DMS79 (cell line): ENCODE measurements around the gene PCDHGB1.
"Not testable (repeated sequence)": the region's sequence is repeated elsewhere in the genome, so short reads cannot be mapped to it uniquely, and the experiment has no call there.

ENCODE experiments used
- DNase-seq: peaks from one replicate; lab custom pipeline; 2025; lab: John Stamatoyannopoulos, UW

The PCDHGB1 gene

DNA sequence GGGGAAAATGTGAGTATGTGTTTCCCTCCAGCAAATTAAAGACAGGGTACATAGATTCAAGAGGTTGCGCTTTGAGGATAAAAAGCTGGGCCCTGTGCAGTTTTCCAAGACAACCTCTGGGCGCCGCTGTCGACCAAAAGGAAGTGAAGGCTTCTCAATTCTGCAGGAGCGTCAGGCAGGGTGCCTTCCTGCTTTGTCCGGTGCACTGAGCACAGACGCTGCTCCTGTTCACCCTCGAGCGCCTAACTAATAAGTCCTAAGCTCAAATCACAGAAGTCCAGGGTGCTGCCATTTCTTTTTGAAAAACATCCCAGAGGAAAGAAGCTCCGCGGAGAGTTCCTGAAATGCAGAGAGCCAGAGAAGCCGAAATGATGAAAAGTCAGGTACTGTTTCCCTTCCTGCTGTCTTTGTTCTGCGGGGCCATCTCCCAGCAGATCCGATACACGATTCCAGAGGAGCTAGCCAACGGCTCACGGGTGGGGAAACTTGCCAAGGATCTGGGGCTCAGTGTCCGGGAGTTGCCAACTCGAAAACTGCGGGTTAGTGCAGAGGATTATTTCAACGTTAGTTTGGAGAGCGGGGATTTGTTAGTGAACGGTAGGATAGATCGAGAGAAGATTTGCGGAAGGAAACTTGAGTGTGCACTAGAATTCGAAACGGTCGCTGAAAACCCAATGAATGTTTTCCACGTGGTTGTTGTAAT, at the start of gene PCDHGB1:
PCDHGB1 (plus strand) TSS at position 183 of the 703 bp plus-strand sequence; CDS start at position 345, 162 bp downstream.
- no peak for DNase-seq

DNA sequence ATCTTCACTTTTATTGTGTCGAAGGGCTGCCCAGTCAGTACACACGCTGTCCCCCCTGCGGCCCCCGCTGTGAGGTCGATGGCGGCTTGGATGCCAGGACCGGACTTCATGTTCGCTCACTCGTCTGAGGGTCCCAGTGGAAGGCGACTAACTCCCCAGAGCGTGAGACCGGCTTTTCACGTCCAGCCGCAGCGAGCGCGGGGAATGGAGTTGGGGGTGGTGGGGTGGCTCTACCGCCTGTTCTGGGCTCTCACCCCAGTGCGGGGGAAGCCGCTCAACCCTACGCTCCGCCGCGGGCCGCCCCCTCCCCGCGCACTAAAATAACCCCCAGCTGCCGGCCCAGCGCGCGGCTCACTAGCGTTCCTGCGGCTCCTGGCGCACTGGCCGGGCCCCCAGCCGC, 46.1 kb upstream of the PCDHGB1 start, which contains the start of gene SLC25A2:
SLC25A2 (minus strand) TSS at position 294 of the 400 bp plus-strand sequence; CDS start at position 110, 184 bp downstream.
- no peak for DNase-seq

DNA sequence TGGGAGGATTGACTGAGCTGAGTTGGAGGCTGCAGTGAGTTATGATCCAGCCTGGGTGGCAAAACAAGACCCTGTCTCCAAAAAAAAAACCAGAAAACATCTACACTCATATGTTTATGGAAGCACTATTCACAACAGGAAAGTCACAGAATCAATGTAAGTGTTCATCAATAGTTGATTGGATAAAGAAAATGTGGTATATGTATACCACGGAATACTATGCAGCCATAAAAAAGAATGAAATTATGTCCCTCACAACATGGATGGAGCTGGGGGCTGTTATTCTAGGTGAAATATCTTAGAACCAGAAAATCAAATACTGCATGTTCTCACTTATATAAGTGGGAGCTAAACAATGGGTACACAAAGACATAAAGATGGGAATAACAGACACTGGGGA, 43.3 kb upstream of the PCDHGB1 start:
- DNase-seq: no peak

DNA sequence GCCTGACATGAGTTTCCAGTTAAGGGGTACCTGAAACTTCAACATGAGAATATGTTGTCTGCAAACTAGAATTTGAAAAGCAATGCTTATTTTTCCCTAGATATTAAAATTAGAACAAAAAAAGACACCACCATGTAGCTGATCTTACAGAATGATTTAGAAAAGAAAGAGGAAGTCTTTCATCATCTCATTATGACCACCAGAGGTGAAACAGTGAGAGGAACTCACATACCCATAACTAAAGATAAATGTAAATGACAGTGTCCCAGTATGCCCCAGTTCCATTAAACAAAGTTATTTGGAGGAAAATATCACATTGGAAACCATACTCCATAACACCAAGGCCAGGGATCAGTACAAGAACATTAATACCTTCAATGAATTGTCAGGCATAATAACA, 36.2 kb upstream of the PCDHGB1 start:
- no peak for DNase-seq

DNA sequence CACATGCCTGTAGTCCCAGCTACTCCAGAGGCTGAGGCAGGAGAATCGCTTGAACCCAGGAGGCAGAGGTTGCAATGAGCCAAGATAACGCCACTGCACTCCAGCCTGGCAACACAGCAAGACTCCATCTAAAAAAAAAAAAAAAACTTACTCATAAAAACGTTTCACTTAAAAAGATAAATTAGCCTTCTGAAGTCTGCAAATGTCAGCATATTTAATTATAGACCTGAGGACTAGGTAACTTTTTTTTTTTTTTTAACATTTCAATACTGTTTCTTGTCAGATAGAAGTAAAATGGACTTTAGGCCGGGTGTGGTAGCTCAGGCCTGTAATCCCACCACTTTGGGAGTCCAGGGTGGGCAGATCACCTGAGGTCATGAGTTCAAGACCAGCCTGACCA, 32.9 kb upstream of the PCDHGB1 start:
- DNase-seq: not testable (repeated sequence)

DNA sequence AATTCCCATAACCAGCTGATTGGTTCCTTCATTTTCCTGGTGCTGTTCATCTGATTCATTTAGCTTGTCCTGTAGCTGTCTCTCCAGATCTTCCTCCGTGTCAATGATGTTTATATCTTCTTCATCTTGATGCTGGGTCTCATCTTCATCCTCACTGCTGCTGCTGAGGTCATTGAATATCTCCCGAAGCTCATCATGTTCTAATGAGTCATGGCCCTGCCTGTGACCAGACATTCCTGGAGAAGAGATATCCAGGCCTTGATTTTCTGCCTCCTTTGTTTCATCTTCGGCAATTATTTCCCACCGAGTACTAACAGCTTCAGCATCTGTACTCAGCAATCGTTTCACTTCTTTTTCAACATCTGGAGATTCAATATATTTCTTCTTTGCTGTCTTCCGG, 30.7 kb upstream of the PCDHGB1 start:
- DNase-seq: no peak

DNA sequence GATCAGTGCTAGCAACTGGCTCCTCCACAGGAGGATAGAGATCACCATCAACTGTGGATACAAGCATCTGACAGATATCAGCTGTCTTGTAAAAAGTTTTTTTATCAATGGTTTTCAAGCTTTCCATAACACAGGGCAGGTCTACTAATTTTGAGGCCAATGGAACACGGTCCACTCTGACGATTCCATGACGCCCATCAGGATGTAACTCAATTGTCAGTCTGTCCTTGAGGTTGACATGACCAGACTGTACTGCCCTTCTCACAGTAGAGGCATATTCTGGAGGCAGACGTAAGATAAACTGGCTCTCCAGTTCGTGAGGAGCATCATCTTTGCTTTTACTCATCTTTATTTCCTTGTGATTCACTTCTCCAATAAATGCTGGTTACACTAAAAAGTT, 30.2 kb upstream of the PCDHGB1 start:
- DNase-seq: no peak

DNA sequence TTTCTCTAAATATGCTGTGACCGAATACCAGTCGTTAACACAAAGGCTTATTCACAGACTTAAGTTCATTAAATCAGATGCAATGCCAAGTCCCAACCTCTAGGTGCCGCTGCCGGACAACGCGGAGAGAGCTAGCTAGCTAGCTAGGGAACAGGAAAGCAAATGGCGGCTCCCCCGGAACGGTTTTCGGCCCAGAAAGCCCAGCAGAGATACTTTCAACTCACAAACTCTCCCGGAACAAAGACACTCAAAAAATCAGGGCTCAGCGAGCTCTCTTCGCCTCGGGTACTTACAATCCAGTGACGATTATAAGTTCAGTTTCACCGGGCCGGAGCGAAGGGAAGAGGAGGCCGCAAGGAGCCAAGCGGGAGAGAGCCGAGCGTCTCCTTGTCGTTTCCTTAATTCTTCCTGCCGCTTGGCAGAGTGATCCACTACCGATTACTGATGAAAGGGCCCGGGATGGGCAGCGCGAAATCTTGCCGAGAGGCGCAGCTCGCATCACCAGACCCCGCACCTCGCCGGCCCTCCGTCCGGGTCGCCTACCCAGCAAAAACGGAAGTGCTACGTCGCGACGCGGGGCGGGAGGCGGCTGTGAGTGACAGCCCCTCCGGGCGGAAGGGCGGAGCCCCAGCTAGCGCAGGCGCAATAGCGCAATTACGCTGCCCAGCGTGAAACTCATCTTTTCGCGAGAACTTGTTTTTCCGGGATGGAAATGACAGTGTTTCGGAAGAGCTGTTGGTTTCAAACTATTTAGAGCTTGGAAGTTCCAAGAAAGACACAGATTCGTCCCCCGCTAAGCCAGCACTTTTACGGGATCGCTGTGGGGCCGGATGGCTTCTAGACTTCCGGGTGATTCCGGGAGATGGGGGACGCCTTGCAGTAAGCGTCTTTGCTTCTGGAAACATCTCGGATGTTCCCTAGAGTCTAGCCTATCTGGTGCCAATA, 29.4 kb upstream of the PCDHGB1 start, which contains the start of gene TAF7:
TAF7 (minus strand) TSS at position 560 of the 945 bp plus-strand sequence. CDS start 740 bp downstream, outside the sequence.
- peak; percentile 62 for DNase-seq

DNA sequence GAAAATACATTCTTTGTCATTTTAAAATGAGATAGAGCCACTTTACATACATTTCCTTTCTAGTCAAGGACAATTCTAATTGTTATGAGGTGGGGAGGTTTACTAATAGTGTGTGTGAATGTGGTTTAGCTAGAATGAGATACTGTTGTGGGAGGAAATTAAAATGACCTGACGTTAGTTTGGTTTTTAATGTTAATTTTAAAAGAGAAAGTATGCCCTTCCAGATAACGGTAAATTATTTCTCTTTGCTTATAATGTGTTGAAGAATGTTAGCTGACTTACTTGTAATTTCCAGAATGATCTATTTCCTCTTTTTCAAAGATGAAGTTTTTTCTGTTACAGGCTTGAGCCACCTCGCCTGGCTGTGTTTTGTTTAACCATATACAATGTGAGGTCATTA, 27.6 kb upstream of the PCDHGB1 start:
- no peak for DNase-seq

DNA sequence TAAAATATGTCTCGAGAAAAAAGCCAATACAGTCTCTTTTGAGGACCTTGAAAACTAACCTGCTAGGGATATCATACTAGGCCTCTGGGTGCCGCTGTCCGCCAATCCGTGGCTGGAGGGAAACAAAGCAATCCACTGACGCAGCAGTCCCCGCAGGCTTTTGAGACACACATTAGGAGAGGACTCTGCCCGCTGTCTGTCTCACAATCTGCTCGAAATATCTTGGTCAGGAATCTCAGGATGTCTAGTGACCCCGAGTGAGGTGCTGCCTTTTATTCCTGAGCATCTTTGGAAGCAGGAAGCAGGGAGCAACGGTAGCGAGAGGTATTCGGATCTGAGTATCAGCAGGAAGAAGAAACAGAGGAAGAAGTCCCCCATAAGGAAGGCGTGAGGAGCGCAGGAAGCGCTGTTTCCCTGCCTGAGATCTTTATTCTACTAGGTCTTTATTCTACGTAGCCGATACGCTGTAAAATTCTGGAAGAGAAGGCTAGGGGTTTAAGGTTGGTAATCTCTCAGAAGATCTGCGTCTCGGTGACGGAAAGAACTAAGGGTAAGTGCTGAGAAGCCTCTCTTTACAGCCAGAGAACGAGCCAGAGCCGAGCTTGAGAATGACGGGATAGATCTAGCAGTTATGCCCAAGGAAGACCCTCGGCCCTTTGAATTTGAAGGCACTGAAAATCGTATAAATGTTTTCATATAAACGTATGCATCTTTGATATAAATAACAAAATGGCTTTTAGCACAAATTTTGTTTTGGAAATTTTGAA, 23.6 kb upstream of the PCDHGB1 start:
- peak; percentile 67 for DNase-seq

DNA sequence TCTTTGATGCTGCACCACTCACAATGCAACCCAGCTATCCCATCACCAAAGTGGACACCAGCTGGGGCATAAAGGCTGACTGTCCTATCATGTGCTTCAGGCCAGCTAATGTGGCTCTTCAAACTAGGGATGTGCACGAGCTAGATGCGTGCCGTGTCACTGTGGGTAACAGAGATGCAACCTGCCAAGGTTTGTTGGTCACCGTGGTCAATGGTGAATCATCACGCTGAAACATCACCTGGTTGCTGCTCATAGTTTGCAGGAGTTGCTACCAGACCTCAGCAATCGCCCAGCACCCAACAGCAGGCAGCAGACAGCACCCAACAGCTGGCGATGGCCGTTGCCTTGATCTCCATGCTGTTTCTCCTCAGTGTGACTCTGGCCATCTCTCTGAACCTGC, 21.7 kb upstream of the PCDHGB1 start:
- no peak for DNase-seq

DNA sequence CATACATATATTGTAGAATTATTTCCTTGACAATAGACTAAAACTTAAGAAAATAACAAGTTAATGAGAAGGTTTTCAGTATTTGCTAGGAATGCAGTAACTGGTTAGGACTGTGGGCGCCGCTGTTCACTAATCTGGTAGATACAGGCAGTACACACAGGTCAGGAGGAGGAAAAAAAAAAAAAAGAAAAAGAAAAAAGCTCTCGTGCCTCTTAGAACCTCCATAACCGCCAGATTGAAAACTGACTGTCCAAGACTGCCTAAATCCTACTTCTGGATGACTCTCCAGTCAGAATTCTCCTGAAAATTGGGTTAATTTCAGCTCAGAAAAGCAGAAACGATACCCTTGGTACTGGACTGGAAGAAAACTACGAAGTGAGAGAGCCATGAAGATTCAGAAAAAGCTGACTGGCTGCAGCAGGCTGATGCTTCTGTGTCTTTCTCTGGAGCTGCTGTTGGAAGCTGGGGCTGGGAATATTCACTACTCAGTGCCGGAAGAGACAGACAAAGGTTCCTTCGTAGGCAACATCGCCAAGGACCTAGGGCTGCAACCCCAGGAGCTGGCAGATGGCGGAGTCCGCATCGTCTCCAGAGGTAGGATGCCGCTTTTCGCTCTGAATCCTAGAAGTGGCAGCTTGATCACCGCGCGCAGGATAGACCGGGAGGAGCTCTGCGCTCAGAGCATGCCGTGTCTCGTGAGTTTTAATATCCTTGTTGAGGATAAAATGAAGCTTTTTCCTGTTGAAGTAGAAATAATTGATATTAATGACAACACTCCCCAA, 19.4 kb upstream of the PCDHGB1 start, which contains the start of gene PCDHGA1:
PCDHGA1 (plus strand) TSS at position 216 of the 782 bp plus-strand sequence.
- no peak for DNase-seq

DNA sequence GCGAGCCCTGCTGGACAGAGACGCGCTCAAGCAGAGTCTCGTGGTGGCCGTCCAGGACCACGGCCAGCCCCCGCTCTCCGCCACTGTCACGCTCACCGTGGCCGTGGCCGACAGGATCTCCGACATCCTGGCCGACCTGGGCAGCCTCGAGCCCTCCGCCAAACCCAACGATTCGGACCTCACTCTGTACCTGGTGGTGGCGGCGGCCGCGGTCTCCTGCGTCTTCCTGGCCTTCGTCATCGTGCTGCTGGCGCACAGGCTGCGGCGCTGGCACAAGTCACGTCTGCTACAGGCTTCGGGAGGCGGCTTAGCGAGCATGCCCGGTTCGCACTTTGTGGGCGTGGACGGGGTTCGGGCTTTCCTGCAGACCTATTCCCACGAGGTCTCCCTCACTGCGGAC, 17.3 kb upstream of the PCDHGB1 start:
- DNase-seq: not testable (repeated sequence)

DNA sequence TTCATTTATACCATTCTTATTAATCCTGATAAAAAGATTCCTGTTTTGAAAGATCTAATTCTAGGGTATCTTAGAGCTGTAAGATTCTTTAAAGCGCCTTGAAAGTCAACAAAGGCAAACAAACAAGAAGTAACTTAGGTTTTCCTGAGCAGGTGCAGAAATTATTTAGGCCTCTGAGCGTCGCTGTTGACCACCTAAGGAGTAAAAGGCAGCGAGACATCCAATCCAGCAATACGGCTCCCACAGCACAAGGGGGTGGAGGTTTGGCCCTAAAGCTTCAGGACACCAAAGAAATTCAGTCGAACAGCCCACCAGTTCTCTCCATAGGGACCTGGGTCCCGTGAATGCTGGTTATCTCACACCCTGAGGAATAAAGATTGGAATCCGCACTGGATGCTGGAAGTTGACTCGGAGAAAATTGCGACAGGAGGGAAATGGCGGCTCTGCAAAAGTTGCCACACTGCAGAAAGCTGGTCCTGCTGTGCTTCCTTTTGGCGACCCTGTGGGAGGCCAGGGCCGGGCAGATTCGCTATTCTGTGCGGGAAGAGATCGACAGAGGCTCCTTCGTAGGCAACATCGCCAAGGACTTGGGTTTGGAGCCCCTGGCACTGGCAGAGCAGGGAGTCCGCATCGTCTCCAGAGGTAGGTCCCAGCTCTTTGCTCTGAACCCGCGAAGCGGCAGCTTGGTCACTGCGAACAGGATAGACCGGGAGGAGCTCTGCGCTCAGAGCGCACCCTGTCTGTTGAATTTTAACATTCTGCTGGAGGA, 11.2 kb upstream of the PCDHGB1 start, which contains the start of gene PCDHGA2:
PCDHGA2 (plus strand) TSS at position 223 of the 769 bp plus-strand sequence.
- no peak for DNase-seq

DNA sequence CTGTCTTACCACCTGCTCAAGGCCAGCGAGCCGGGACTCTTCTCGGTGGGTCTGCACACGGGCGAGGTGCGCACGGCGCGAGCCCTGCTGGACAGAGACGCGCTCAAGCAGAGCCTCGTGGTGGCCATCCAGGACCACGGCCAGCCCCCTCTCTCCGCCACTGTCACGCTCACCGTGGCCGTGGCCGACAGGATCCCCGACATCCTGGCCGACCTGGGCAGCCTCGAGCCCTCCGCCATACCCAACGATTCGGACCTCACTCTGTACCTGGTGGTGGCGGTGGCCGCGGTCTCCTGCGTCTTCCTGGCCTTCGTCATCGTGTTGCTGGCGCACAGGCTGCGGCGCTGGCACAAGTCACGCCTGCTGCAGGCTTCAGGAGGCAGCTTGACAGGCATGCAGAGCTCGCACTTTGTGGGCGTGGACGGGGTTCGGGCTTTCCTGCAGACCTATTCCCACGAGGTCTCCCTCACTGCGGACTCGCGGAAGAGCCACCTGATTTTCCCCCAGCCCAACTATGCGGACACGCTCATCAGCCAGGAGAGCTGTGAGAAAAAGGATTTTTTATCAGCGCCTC, 9.0 kb upstream of the PCDHGB1 start:
- DNase-seq: not testable (repeated sequence)

DNA sequence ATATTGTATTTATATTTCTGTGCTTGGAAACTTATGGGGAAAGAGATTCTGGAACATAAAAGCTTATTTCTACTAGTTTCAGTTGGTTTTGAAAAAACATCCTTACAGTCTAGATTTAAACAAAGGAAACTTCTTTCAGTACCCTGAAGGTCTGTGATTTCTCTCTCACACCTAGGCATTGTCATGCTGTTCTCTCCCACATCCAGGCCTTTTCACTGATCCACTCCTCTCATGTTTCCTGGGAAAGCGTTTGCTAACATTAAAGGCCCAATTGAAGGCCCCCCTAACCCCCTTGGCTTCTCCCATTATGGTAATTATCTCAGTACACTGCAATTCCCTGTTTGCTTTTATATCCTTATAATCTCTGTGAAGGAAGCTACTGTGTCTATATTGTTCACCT, 7.1 kb upstream of the PCDHGB1 start:
- DNase-seq: no peak

DNA sequence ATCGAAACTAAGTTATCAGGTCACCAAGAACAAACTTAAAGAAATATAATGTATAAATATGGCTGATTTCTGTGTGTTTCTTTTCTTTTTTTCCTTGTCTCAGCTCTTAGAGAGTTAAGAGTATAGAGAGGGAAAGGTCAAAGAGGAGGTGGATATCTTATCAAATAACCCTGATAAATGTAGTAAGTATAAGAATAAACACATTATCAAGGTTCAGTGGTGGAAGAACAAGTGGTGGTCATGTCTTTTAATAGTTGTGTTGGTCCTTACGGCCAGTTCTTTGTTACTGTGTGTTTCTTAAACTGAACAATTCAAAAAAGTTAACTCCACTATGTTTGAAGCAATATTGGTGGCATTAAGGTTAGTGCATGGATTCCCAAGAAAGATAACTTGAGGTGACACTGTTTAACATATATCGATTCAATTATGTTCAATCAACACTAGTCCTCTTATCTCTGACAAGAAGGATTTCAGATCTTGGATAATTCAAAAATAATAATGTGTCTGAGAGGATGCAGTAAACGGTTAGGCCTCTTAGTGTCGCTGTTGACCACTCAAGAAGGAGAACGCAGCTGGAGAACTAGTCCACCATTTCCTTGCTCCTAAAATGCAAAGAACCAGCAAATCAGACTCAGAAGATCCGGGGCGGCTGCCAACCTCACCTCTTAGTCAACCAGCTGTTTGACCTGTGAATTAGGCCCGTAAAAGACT, 6.5 kb upstream of the PCDHGB1 start, which contains the start of gene PCDHGA3:
PCDHGA3 (plus strand) TSS at position 588 of the 711 bp plus-strand sequence. CDS start 205 bp downstream, outside the sequence.
- DNase-seq: no peak

DNA sequence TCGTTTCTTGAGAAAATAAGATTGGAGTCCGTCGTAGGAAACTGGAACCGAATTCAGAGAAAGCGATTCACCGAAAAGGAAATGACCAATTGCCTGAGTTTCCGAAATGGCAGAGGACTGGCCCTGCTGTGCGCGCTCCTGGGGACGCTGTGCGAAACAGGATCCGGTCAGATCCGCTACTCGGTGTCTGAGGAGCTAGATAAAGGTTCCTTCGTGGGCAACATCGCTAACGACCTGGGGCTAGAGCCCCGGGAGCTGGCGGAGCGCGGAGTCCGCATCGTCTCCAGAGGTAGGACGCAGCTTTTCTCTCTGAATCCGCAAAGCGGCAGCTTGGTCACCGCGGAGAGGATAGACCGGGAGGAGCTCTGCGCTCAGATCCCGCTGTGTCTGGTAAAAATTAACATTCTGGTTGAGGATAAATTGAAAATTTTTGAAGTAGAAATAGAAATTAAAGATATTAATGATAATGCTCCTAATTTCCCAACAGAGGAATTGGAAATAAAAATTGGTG, 5.9 kb upstream of the PCDHGB1 start:
- DNase-seq: no peak

DNA sequence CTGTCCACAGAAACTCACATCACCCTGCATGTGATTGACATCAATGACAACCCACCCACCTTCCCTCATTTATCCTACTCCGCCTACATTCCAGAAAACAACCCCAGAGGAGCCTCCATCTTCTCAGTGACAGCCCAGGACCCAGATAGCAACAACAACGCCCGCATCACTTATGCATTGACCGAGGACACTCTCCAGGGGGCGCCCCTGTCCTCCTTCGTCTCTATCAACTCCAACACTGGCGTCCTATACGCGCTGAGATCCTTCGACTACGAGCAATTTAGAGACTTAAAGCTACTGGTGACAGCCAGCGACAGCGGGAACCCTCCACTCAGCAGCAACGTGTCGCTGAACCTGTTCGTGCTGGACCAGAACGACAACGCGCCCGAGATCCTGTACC, 4.6 kb upstream of the PCDHGB1 start:
- no peak for DNase-seq
